Measurements from ENCODE around the gene CTF1. TPM values are rescaled to one million over a fixed set of nuclear protein-coding genes. Genes with fewer than 3 reads are reported as not detected.

The CTF1 gene
- total RNA-seq (2021) (11.6 and 17.0 TPM in 2 replicates), Bru-seq, nascent RNA (percentile 48 among the genes with signal in this experiment), BruChase-seq, experiment 1, labeled RNA remaining after a 2-hour chase (percentile 64 among the genes with signal in this experiment), BruChase-seq, experiment 2, labeled RNA remaining after a 6-hour chase (percentile 58 among the genes with signal in this experiment)
- long read RNA-seq, transcript CTF1-202 (3 exons, 1,617 nt) = minor isoform, 5 of 32 reads
- long read RNA-seq, transcript CTF1-201 (3 exons, 1,664 nt) = major isoform, 12 of 32 reads
- long read RNA-seq, partial matches to known transcripts = 6 of 32 reads
- long read RNA-seq, other reads (novel, unspliced or antisense) = 9 of 32 reads

- Histone ChIP-seq H3F3A (ENCODE audit: insufficient read depth, low read depth) (peaks cover 35% of the 10 kb centered on the region), H3K79me2 (ENCODE audit: low read depth) (peaks cover 9% of the 10 kb centered on the region), H3K4me1 (replicated peaks; ENCODE audit: insufficient read depth) (peaks cover 37% of the 10 kb centered on the region), H3K27me3 (ENCODE audit: insufficient read depth, low read depth) (no peaks in the 10 kb centered on the region), H3K4me2 (peak within 1 kb of the TSS; percentile 84), H3K9me2 (ENCODE audit: insufficient read depth) (no peaks in the 10 kb centered on the region), H3K4me3 (peak within 1 kb of the TSS; percentile 83), H3K36me3 (ENCODE audit: low read depth) (no peaks in the 10 kb centered on the region), H3K27ac (peak within 1 kb of the TSS; percentile 88), H3K9me3 (ENCODE audit: insufficient read depth, low read depth) (no peaks in the 10 kb centered on the region), H2AFZ (peak within 1 kb of the TSS; percentile 82), H4K20me1 (ENCODE audit: insufficient read depth) (no peaks in the 10 kb centered on the region)
- TF ChIP-seq CTCF (conservative IDR thresholded peaks at IDR 0.05) = no peak
- TF ChIP-seq EZH2 (IDR thresholded peaks at IDR 0.05; ENCODE audit: low read depth) = no peak
- peak; percentile 75 to 90 for DNase-seq
- ChIA-PET CTCF (interaction anchor here (0.6 to 1.6 kb wide), 4 partner anchors 27 to 338 kb away, joined by 4 to 8 read pairs (median 6); partner anchors contain the start of genes FBXL19 and ZNF764), POLR2A (ENCODE audit: unreplicated experiment) (interaction anchor here (0.6 to 1.0 kb wide), 11 partner anchors 17 to 981 kb away, joined by 3 to 23 read pairs (median 4); partner anchors contain the start of genes FBXL19, ZNF646 and ZNF668)
- intact Hi-C loops (cut with micrococcal nuclease; ENCODE audit: unreplicated experiment) = loop anchor here (1.0 to 5.0 kb wide), 4 partner anchors 26 to 244 kb away; partner anchors contain the start of genes PRR14 and SRCAP
- TSS peak; percentile 46 for BruUV-seq (replicated peaks)
These were observed at the start of gene CTF1 for GRCh38 chr16:30896261-30896888. Gene CTF1 (plus strand): TSS chr16:30896614. CDS start chr16:30896644, 30 bp downstream.

- no peak for DNase-seq
- no peak overlapping the region for H3K4me3 ChIP-seq
- H2AFZ ChIP-seq = no peak overlapping the region
- peaks cover 20% of the 10 kb centered on the region; the same call in 1 of the 2 replicates for H3F3A ChIP-seq (ENCODE audit: insufficient read depth, low read depth)
- ChIA-PET POLR2A (ENCODE audit: unreplicated experiment) (interaction anchor here (0.6 kb wide), 1 partner anchor 115 kb away, joined by 4 read pairs; no protein-coding TSS in a partner anchor), CTCF (interaction anchor here (0.6 to 2.4 kb wide), 3 partner anchors 55 to 920 kb away, joined by 3 to 12 read pairs (median 9); partner anchors contain the start of gene KCTD13)
- no peaks in the 10 kb centered on the region for H3K36me3 ChIP-seq (ENCODE audit: low read depth)
- H4K20me1 ChIP-seq (ENCODE audit: insufficient read depth) = no peaks in the 10 kb centered on the region
- intact Hi-C loops (cut with micrococcal nuclease; ENCODE audit: unreplicated experiment) = no loop called here
- H3K4me2 ChIP-seq = no peak overlapping the region
- H3K79me2 ChIP-seq (ENCODE audit: low read depth) = no peaks in the 10 kb centered on the region
- BruUV-seq (replicated peaks) = no TSS peak
- no peaks in the 10 kb centered on the region for H3K9me2 ChIP-seq (ENCODE audit: insufficient read depth)
- H3K27me3 ChIP-seq (ENCODE audit: insufficient read depth, low read depth) = no peaks in the 10 kb centered on the region
- no peak overlapping the region for H3K27ac ChIP-seq
- H3K9me3 ChIP-seq (ENCODE audit: insufficient read depth, low read depth) = no peaks in the 10 kb centered on the region
- 0 out of 2 replicates have a peak, but pooled peaks cover 7% of the 10 kb centered on the region for H3K4me1 ChIP-seq (replicated peaks; ENCODE audit: insufficient read depth)
- TF ChIP-seq EZH2 (IDR thresholded peaks at IDR 0.05; ENCODE audit: low read depth) = no peak
- TF ChIP-seq CTCF (conservative IDR thresholded peaks at IDR 0.05) = no peak
These were observed 49.6 kb upstream of the CTF1 start for GRCh38 chr16:30846649-30847402.

GRCh38 chr16:30850246-30850645 is 46.2 kb upstream of the CTF1 start:
- CTCF ChIA-PET = interaction anchor here (0.6 kb wide), 1 partner anchor 84 kb away, joined by 13 read pairs; no protein-coding TSS in a partner anchor
- no peaks in the 10 kb centered on the region for H3K9me3 ChIP-seq (ENCODE audit: insufficient read depth, low read depth)
- peaks cover 34% of the 10 kb centered on the region for H3F3A ChIP-seq (ENCODE audit: insufficient read depth, low read depth)
- POLR2A ChIA-PET (ENCODE audit: unreplicated experiment) = no interaction called here
- no TSS peak for BruUV-seq (replicated peaks)
- no peaks in the 10 kb centered on the region for H4K20me1 ChIP-seq (ENCODE audit: insufficient read depth)
- no peaks in the 10 kb centered on the region for H3K27me3 ChIP-seq (ENCODE audit: insufficient read depth, low read depth)
- H3K27ac ChIP-seq = no peak overlapping the region
- H3K4me2 ChIP-seq = no peak overlapping the region
- no peak overlapping the region for H3K4me3 ChIP-seq
- no peaks in the 10 kb centered on the region for H3K36me3 ChIP-seq (ENCODE audit: low read depth)
- H3K4me1 ChIP-seq (replicated peaks; ENCODE audit: insufficient read depth) = peaks cover 24% of the 10 kb centered on the region
- no peak for TF ChIP-seq CTCF (conservative IDR thresholded peaks at IDR 0.05)
- TF ChIP-seq EZH2 (IDR thresholded peaks at IDR 0.05; ENCODE audit: low read depth) = no peak
- H3K79me2 ChIP-seq (ENCODE audit: low read depth) = no peaks in the 10 kb centered on the region
- H3K9me2 ChIP-seq (ENCODE audit: insufficient read depth) = no peaks in the 10 kb centered on the region
- intact Hi-C loops (cut with micrococcal nuclease; ENCODE audit: unreplicated experiment) = no loop called here
- H2AFZ ChIP-seq = no peak overlapping the region
- DNase-seq = peak in 1 of 2 experiments; percentile 36
